Liver (tissue), 9 donors: ENCODE results near the gene MED14. TPM values are rescaled to one million over a fixed set of nuclear protein-coding genes. Genes with fewer than 3 reads are reported as not detected.

Source experiments
- DNase-seq: peaks from one replicate; pipeline ENCODE4 v3.0.0-alpha.2; 2017; ENCODE audit warnings: low spot score
- H3K27ac ChIP-seq, 2 donors: one replicate each; pipeline ENCODE4 v1.7.0; 2013; ENCODE audit warnings: inconsistent platforms in 2 of 2, low read length in 2 of 2, control low read depth in 1 of 2, low read depth in 1 of 2, mild to moderate bottlenecking in 1 of 2
- H3K27me3 ChIP-seq, 4 donors: one replicate each; pipeline versions ENCODE4 v1.6.1 to v1.7.0; 2013; ENCODE audit warnings: low read length in 3 of 4, inconsistent platforms in 1 of 4, mild to moderate bottlenecking in 1 of 4, moderate library complexity in 1 of 4; ENCODE audit not compliant: control insufficient read depth in 4 of 4, insufficient read depth in 4 of 4
- H3K36me3 ChIP-seq, 4 donors: one replicate each; pipeline versions ENCODE4 v1.6.1 to v1.7.0; 2013; ENCODE audit warnings: low read length in 3 of 4, mild to moderate bottlenecking in 3 of 4, low read depth in 1 of 4, moderate library complexity in 1 of 4; ENCODE audit not compliant: control insufficient read depth in 4 of 4, insufficient read depth in 3 of 4
- H3K4me1 ChIP-seq, 4 donors: one replicate each; pipeline versions ENCODE4 v1.6.1 to v1.7.0; 2013; ENCODE audit warnings: low read length in 3 of 4, mild to moderate bottlenecking in 3 of 4, moderate library complexity in 1 of 4; ENCODE audit not compliant: control insufficient read depth in 4 of 4, insufficient read depth in 4 of 4
- H3K4me3 ChIP-seq, 3 donors: one replicate each; pipeline versions ENCODE4 v1.6.1 to v1.7.0; 2013; ENCODE audit warnings: low read length in 3 of 3, control low read depth in 1 of 3, low read depth in 1 of 3, mild to moderate bottlenecking in 1 of 3
- H3K9ac ChIP-seq, 2 donors: one replicate each; pipeline ENCODE4 v1.7.0; 2013; ENCODE audit warnings: low read length in 2 of 2, mild to moderate bottlenecking in 2 of 2, moderate library complexity in 2 of 2, control low read depth in 1 of 2, low read depth in 1 of 2
- H3K9me3 ChIP-seq, 4 donors: one replicate each; pipeline versions ENCODE4 v1.6.1 to v1.7.0; 2013; ENCODE audit warnings: low read length in 3 of 4; ENCODE audit not compliant: control insufficient read depth in 4 of 4
- ATF3 ChIP-seq: IDR thresholded peaks from 2 replicates; pipeline ENCODE4 v1.6.1; 2016; ENCODE audit warnings: antibody characterized with exemption
- CTCF ChIP-seq: fragments of 150-350 bp; IDR thresholded peaks from 2 replicates; pipeline ENCODE4 v1.5.1; 2017; ENCODE audit warnings: improper control_type of control experiment, low read depth, low read length; ENCODE audit not compliant: missing input control
- EGR1 ChIP-seq, 2 donors: IDR thresholded peaks; 2 replicates each; pipeline ENCODE4 v1.6.1; 2016 to 2018; ENCODE audit warnings: antibody characterized with exemption in 2 of 2, low read depth in 2 of 2
- FOXA1 ChIP-seq: IDR thresholded peaks from 2 replicates; pipeline ENCODE4 v1.6.1; 2016; ENCODE audit warnings: antibody characterized with exemption
- FOXA2 ChIP-seq: IDR thresholded peaks from 2 replicates; pipeline ENCODE4 v1.6.1; 2016; ENCODE audit warnings: antibody characterized with exemption
- GABPA ChIP-seq, 2 donors: IDR thresholded peaks in 1 of 2; conservative IDR thresholded peaks in 1 of 2; 2 replicates each; pipeline ENCODE4 v1.6.1; 2016; ENCODE audit warnings: antibody characterized with exemption in 2 of 2, mild to moderate bottlenecking in 1 of 2, moderate library complexity in 1 of 2
- HNF4A ChIP-seq, 2 donors: conservative IDR thresholded peaks; 2 replicates each; pipeline ENCODE4 v1.6.1; 2016; ENCODE audit warnings: antibody characterized with exemption in 2 of 2, mild to moderate bottlenecking in 2 of 2
- HNF4G ChIP-seq: IDR thresholded peaks from 2 replicates; pipeline ENCODE4 v1.6.1; 2016; ENCODE audit warnings: antibody characterized with exemption
- JUND ChIP-seq, 2 donors: IDR thresholded peaks; 2 replicates each; pipeline ENCODE4 v1.6.1; 2016; ENCODE audit warnings: antibody characterized with exemption in 2 of 2
- NR2F2 ChIP-seq: IDR thresholded peaks from 2 replicates; pipeline ENCODE4 v1.6.1; 2016; ENCODE audit warnings: antibody characterized with exemption
- RAD21 ChIP-seq, 2 donors: IDR thresholded peaks; 2 replicates each; pipeline ENCODE4 v1.6.1; 2016; ENCODE audit warnings: antibody characterized with exemption in 2 of 2, mild to moderate bottlenecking in 2 of 2
- REST ChIP-seq: IDR thresholded peaks from 2 replicates; pipeline ENCODE4 v1.6.1; 2016; ENCODE audit warnings: antibody characterized with exemption, mild to moderate bottlenecking
- RXRA ChIP-seq, 2 donors: IDR thresholded peaks; 2 replicates each; pipeline ENCODE4 v1.6.1; 2017 to 2018; ENCODE audit warnings: antibody characterized with exemption in 2 of 2, mild to moderate bottlenecking in 1 of 2
- SP1 ChIP-seq: IDR thresholded peaks from 2 replicates; pipeline ENCODE4 v1.6.1; 2018; ENCODE audit warnings: antibody characterized with exemption, mild to moderate bottlenecking
- TAF1 ChIP-seq: conservative IDR thresholded peaks from 2 replicates; pipeline ENCODE4 v1.6.1; 2016; ENCODE audit warnings: antibody characterized with exemption, mild to moderate bottlenecking
- YY1 ChIP-seq: IDR thresholded peaks from 2 replicates; pipeline ENCODE4 v1.6.1; 2016; ENCODE audit warnings: antibody characterized with exemption, mild to moderate bottlenecking
- WGBS: extraction: QIAGEN DNeasy Blood & Tissue Kit; methylation state at CpG from one replicate; pipeline ENCODE4 v1.1.7; 2013; 5-methylcytosine and 5-hydroxymethylcytosine counted together
- polyA plus RNA-seq, 2 donors: library from polyadenylated mRNA; stranded (reverse) in 1 of 2; unstranded in 1 of 2; fragments of 200-250 nt in 1 of 2; fragments of >200 nt in 1 of 2; fragmentation: Nextera tagmentation in 1 of 2; extraction: Ambion mirVana in 1 of 2; gene quantifications; one replicate each; pipeline versions ENCODE4 v1.2.1 to v1.2.3, GENCODE V29; 2013 to 2015
- total RNA-seq, 2 donors: library from RNA; depleted of rRNA; stranded (reverse); fragments of >200 nt; gene quantifications; one replicate each; pipeline ENCODE4 v1.2.3, GENCODE V29; 2014
- donor health status: healthy.
- donor health status: healthy.
- donor health status: healthy.
- donor health status: healthy.
- donor health status: healthy.

Gene MED14
- total and polyA plus RNA-seq, 4 donors: 5.5 to 20.1 (median 7.0) TPM

- Histone ChIP-seq H3K4me1 (no peaks in the 10 kb centered on the region), H3K4me3 (no peak overlapping the region), H3K9me3 (no peaks in the 10 kb centered on the region), H3K27ac (no peak overlapping the region), H3K36me3 (no peaks in the 10 kb centered on the region), H3K9ac (no peak overlapping the region), H3K27me3 (no peaks in the 10 kb centered on the region)
- no peak for TF ChIP-seq SP1
- TF ChIP-seq TAF1: no peak
- TF ChIP-seq EGR1 (IDR thresholded peaks at IDR 0.05; ENCODE audit: low read depth in 2 of 2): no peak
- no peak for TF ChIP-seq RAD21 (IDR thresholded peaks at IDR 0.05)
- no peak for TF ChIP-seq CTCF
- no peak for TF ChIP-seq HNF4G
- TF ChIP-seq REST: no peak
- TF ChIP-seq FOXA2: no peak
- TF ChIP-seq JUND (IDR thresholded peaks at IDR 0.05): no peak
- no peak for TF ChIP-seq GABPA (IDR thresholded peaks at IDR 0.05 in 1 of 2, conservative IDR thresholded peaks at IDR 0.05 in 1 of 2)
- no peak for TF ChIP-seq NR2F2
- TF ChIP-seq HNF4A (conservative IDR thresholded peaks at IDR 0.05): no peak
- no peak for TF ChIP-seq YY1
- no peak for TF ChIP-seq FOXA1
- no peak for TF ChIP-seq ATF3
- DNase-seq: no peak
- WGBS: 97% methylated on average over 1 of the region's 1 CpG
Measured at GRCh38 chrX:40759374-40759773, 24.0 kb upstream of the MED14 start.

GRCh38 chrX:40757058-40757457 is 21.7 kb upstream of the MED14 start:
- 27% methylated on average over 1 of the region's 1 CpG for WGBS
- TF ChIP-seq HNF4G (no peak), HNF4A (conservative IDR thresholded peaks at IDR 0.05) (no peak), RXRA (IDR thresholded peaks at IDR 0.05) (no peak), EGR1 (IDR thresholded peaks at IDR 0.05; ENCODE audit: low read depth in 2 of 2) (no peak), ATF3 (no peak), FOXA2 (no peak), TAF1 (no peak), NR2F2 (no peak), RAD21 (IDR thresholded peaks at IDR 0.05) (no peak), GABPA (IDR thresholded peaks at IDR 0.05 in 1 of 2, conservative IDR thresholded peaks at IDR 0.05 in 1 of 2) (no peak), CTCF (no peak), SP1 (no peak)
- no peaks in the 10 kb centered on the region for H3K4me1 ChIP-seq
- no peaks in the 10 kb centered on the region for H3K36me3 ChIP-seq
- no peak overlapping the region for H3K4me3 ChIP-seq
- DNase-seq: no peak
- no peak overlapping the region for H3K27ac ChIP-seq
- H3K9ac ChIP-seq: no peak overlapping the region
- no peaks in the 10 kb centered on the region for H3K27me3 ChIP-seq
- peaks cover 0 to 2% (median 0%) of the 10 kb centered on the region in 4 donors for H3K9me3 ChIP-seq
